NCI-H526 (cell line): ENCODE results near the gene HSPA14.
"Not testable (repeated sequence)": the region's sequence is repeated elsewhere in the genome, so short reads cannot be mapped to it uniquely, and the experiment has no call there.

ENCODE experiments used
- DNase-seq, 2 experiments: peaks; one replicate each; lab custom pipeline; 2025; lab: John Stamatoyannopoulos, UW

The HSPA14 gene

DNA sequence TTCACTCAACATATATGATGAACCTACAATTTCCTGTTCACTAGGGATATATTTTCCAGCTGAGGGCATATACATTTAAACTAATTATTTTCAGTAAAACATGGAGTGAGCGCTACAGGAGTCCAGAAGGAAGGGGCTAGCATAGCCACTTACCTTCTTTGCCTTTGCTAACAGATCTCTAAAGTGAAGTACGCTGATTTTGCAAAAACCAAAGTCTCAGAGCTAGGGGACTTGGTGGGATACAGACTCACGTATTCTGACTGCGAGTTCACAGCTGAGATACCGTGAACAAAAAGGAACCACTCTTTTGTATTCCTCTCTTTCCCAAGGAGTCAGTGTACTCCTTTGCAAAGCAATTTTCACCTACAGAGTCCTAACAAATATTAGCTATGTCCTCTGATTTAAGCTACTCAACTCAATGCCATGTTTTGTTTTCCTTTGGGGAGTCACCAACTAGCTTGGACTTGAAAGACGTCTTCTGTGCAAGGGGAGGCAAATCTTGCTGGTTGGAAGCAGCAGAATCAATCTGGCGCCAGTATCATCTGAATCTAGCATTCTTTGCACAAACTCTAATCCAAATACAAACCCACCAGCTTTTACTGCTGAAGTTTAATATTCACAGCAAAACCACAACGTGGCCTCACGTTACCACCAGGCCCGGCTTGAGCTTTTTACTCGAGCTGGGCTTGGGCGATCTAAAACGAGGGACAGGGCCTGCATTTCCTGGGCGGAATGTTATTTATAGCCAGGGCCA is 926 bp upstream of the HSPA14 start:
- peak in 1 of 2 experiments; percentile 15 for DNase-seq

GRCh38 chr10:14838582-14839304 is 637 bp downstream of the HSPA14 start:
- DNase-seq = peak; percentile 0 to 29

DNA sequence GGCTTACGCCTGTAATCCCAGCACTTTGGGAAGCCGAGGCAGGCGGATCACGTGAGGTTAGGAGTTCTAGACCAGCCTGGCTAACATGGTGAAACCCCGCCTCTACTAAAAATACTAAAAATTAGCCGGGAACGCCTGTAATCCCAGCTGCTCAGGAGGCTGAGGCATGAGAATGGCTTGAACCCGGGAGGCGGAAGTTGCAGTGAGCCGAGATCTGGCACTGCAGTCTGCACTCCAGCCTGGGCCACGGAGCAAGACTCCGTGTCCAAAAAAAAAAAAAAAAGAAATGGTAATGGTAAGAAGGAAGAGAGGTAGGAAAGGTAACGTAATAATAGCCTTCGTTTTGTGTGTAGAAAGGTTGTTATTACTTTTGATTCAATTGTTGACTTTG is 1.2 kb downstream of the HSPA14 start:
- DNase-seq = peak in 1 of 2 experiments; percentile 3

DNA sequence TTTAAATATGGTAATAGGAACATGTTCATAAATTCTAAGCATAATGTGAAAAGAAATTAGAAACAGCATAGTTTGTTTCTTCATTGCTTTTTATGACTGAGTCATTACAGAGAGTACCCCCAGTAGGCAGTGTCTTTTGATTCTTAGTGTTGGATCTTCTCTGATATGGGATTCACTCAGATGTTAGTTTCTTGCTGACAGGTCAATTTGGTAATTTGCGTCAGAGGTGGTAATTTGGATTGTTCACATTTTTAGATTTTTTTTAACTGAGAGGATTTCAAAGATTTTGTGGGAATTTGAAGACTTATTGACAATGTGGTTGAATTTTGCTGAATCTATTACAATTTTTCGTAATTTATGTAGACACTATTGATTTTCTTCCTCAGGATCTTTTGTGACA is 2.1 kb downstream of the HSPA14 start:
- DNase-seq = no peak

GRCh38 chr10:14843327-14843988 is 5.4 kb downstream of the HSPA14 start:
- DNase-seq = no peak

GRCh38 chr10:14844948-14845347 is 6.8 kb downstream of the HSPA14 start:
- no peak for DNase-seq

- no peak for DNase-seq
Observed at GRCh38 chr10:14852236-14852635, 14.1 kb downstream of the HSPA14 start.

GRCh38 chr10:14855453-14855852 is 17.3 kb downstream of the HSPA14 start:
- no peak for DNase-seq

DNA sequence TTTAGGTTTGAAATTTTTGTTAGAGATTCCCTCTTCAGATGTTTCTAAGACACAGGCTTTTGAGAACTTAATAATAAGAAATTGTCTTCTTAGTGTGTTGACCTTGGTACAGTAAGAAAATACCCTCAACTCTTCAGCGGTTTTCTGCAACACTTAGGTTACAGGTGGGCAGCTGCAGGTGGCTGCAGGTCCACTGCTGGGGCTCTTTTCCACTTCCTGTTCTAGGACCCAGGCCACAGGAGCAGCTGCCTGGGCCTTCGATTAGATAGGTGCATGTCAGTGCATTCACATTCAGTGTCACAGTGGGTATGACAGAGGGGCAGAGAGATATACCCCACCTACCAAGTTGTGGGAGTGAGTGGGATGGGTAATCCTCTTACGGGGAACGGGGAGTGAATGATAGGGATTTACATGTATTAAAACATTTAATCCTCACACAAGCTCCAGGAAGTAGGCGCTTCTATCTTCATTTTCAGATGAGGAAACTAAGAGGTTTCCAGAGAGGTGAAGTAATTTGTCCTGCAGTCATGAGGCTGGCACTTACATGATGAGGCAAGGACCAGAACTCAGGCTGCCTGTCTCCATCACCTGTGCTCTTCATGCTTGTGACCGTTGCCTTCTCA is 20.3 kb downstream of the HSPA14 start:
- DNase-seq = no peak

GRCh38 chr10:14859043-14859442 is 20.9 kb downstream of the HSPA14 start:
- DNase-seq = no peak

- DNase-seq = no peak
Observed at GRCh38 chr10:14859775-14860174, 21.7 kb downstream of the HSPA14 start.

DNA sequence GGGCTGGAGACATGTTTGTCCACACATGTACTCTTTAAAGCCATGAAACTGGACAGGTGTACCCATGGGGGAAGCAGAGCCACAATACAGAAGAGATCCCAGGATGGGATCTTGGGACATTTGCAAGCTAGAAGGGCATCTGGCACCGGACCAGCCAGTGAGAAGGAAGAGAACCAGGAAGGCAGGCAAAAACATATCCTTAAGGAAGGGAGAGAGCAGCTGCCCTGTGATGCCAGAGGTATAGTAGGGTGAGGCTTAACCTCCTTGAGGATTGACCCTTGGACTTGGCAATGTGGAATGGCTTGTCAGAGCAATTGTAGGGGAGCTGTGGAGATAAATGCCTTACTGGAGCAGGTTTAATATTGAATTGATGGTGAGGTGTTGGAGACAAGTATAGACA is 22.7 kb downstream of the HSPA14 start:
- DNase-seq = no peak

DNA sequence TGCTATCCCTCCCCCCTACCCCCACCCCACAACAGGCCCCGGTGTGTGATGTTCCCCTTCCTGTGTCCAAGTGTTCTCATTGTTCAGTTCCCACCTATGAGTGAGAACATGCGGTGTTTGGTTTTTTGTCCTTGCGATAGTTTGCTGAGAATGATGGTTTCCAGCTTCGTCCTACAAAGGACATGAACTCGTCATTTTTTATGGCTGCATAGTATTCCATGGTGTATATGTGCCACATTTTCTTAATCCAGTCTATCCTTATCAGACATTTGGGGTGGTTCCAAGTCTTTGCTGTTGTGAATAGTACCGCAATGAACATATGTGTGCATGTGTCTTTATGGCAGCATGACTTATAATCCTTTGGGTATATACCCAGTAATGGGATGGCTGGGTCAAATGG is 26.4 kb downstream of the HSPA14 start:
- not testable (repeated sequence) for DNase-seq

DNA sequence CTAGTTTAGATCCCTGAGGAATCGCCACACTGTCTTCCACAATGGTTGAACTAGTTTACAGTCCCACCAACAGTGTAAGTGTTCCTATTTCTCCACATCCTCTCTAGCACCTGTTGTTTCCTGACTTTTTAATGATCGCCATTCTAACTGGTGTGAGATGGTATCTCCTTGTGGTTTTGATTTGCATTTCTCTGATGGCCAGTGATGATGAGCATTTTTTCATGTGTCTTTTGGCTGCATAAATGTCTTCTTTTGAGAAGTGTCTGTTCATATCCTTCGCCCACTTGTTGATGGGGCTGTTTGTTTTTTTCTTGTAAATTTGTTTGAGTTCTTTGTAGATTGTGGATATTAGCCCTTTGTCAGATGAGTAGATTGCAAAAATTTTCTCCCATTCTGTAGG is 26.8 kb downstream of the HSPA14 start:
- not testable (repeated sequence) for DNase-seq

DNA sequence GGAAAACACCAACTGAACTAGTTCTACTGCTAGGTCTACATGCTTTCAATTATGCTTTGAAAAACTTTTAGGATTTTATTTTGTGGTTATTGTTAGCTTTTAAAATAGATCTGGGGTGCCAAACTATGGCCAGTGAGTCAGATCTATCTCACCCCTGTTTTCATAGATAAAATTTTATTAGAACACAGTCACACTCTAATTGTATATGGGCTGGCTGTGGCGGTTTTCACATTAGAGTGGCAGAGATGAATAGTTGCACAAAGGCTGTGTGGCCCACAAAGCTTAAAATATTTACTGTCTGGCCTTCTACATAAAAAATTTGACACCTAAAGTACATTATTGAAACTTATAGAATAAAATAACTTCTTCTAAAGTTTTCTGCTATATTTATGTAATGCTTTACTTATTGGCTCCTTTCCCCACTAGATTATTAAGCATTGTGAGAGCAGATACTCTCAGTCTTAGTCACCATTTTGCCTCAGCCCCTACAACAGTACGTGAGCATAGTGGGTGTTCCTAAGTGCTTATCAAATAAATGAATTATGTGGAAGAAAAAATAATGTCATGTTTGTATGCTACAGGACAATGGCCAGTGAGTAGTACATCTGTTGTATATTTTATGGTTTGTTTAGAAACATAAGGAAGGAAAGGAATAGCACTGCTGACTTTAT is 35.1 kb downstream of the HSPA14 start:
- DNase-seq = no peak

DNA sequence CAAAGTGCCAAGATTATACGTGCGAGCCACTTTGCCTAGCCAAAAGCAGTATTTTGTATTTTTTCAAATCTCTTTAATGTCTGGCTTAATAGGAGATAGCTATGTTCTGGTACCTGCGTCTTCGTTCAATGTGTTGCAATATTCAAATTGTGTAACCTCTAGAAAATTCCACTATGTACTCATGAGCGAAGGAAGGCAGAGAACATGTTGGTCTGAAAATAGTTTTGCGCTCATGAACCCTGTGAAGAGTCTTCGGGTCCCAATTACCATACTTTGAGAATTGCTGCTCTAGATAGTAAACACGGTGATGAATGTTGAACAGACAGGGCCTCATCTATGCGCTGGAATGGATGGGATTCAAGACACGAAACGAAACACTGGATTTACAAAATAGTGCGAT is 37.8 kb downstream of the HSPA14 start:
- DNase-seq = no peak

DNA sequence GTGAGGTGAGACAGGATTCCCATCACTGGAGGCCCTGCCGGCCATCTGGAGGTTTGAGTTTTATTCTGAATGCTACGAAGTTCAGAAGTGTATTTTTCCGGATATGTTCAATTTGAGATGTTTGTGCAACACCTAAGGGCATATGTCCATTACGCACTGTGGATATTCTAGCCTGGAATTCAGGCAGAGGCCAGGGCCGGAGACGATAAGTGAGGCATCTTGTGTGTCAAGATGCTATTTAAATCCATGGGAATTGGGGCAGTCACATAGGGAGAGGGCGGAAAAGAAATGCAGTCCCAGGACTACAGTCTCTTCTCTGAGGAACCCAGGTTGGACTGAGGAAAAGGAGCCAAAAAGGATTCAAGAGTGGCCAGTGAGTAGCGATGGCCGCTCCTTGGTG is 38.7 kb downstream of the HSPA14 start:
- DNase-seq = no peak

DNA sequence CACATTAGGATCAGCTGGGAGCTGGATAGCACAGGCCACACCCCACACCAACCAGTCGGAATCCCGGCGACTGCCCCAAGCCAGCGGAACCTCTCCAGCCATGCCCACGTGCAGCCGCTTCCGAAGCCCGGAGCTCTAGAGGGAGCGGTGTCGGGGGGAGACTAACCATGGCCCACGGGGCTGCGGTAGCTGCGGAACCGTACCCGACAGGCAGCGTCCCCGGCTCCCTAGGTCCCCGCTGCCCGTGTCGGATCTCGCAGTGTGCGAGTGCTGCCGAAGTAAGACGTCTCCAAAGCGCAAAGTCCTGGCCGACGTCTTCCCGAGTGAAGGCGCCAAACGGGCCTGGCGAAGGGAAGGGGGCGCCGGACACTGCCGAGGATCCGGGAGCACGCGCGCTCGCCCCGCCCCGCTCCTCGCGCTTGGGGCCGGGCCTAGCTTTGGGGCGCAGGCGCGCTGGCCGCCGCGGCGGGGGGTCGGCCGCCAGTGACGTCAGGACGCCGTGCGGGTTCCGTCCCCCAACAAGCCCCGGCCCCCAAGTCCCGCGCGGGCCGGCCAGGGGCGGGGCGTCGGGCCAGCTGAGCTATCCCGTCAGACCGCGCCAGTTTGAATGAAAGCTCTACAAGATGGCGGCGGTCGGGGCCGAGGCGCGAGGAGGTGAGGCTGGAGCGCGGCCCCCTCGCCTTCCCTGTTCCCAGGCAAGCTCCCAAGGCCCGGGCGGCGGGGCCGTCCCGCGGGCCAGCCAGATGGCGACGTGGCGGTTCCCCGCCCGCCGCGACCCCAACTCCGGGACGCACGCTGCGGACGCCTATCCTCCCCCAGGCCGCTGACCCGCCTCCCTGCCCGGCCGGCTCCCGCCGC is 40.4 kb downstream of the HSPA14 start, which contains the start of gene SUV39H2:
Gene SUV39H2 (plus strand): TSS at position 601 of the 858 bp plus-strand sequence. CDS start 23 bp downstream, at position 624.
- DNase-seq = peak; percentile 79 to 93

DNA sequence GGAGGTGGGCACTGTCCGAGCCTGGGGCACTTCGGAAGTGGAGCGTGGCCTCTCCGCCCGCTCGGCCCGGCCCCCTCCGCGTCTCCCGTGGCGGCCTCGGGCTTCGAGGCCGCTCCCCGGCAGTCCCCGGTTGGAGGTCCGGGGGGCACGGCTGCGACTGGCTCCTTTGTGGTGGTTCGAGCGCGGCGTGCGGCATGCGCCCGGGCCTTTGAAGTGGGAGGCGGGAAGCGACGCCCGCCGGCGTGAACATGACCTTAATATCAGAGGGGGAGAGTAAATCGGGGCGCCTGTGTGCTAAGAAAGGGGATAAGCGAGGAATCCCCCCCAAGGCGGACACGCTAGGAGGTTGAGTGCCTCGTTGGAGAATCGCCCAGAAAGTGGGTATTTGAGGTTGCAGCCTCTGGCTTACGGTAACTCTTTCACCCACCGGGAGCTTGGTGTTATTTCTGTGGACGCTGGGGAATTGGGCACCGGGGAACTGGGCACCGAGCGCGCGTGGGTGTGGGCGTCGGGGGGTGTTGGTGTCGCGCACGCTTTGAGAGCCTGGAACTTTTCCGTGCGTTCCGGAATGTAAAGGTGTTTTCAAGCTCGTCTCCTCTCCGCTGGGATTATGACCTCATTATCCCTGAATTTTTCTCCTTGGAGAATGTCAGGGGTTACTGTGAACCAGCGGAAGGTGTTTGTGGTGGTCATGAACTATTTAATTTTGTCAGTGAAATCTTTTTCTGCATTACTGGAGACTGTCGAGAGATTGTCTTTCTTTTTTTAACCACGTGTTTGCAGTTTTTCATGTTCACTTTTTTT is 41.2 kb downstream of the HSPA14 start:
- peak in 1 of 2 experiments; percentile 43 for DNase-seq

DNA sequence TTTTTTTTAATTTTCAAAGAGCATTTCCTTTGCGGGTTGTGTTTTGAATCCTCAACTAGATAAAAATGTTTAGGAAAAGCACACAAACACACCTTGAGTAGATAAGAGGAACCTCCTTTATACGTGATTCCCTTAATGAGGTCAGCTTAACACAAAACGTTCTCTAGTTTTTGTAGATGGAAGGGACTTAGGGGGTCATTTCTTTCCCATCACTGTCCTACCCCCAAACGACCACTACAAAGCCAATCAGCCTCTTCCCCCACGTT is 41.8 kb downstream of the HSPA14 start:
- no peak for DNase-seq
